ENCODE results near the gene SIGLEC1. TPM values are rescaled to one million over a fixed set of nuclear protein-coding genes. Genes with fewer than 3 reads are reported as not detected.

SIGLEC1 gene
- total and polyA plus RNA-seq, 5 donors from 2014 or later: not detected

- H3K27me3 ChIP-seq (ENCODE audit: control insufficient read depth, insufficient read depth, low read length): no peaks in the 10 kb centered on the region
- Mint-ChIP-seq H3K4me1 (peaks cover 0 to 14% (median 3%) of the 10 kb centered on the region in 4 donors), H3K4me3 (no peak overlapping the region), H3K36me3 (no peaks in the 10 kb centered on the region), H3K9me3 (peaks cover 0 to 2% (median 0%) of the 10 kb centered on the region in 7 donors), H3K27ac (no peak overlapping the region), H3K27me3 (peaks cover 4% of the 10 kb centered on the region)
- no peak for ATAC-seq (ENCODE audit: low read depth in 2 of 2)
- no peak overlapping the region for H3K27ac ChIP-seq (ENCODE audit: insufficient read depth, low read length, poor library complexity, severe bottlenecking)
- no peak for DNase-seq
- H3K36me3 ChIP-seq (ENCODE audit: control insufficient read depth, insufficient read depth, low read length): no peaks in the 10 kb centered on the region
- H3K9me3 ChIP-seq (ENCODE audit: control insufficient read depth in 2 of 2, low read length in 2 of 2): no peaks in the 10 kb centered on the region
- H3K4me3 ChIP-seq (ENCODE audit: low read depth, low read length): no peak overlapping the region
- H3K4me1 ChIP-seq (ENCODE audit: control insufficient read depth, insufficient read depth, low read length, poor library complexity, severe bottlenecking): peaks cover 8% of the 10 kb centered on the region
Measured at GRCh38 chr20:3743251-3743650, 30.9 kb upstream of the SIGLEC1 start.

- no peaks in the 10 kb centered on the region for H3K27me3 Mint-ChIP-seq
- Histone ChIP-seq H3K27me3 (ENCODE audit: control insufficient read depth, insufficient read depth, low read length) (no peaks in the 10 kb centered on the region), H3K4me3 (ENCODE audit: low read depth, low read length) (no peak overlapping the region), H3K9me3 (ENCODE audit: control insufficient read depth in 2 of 2, low read length in 2 of 2) (no peaks in the 10 kb centered on the region), H3K36me3 (ENCODE audit: control insufficient read depth, insufficient read depth, low read length) (no peaks in the 10 kb centered on the region), H3K27ac (ENCODE audit: insufficient read depth, low read length, poor library complexity, severe bottlenecking) (no peak overlapping the region), H3K4me1 (ENCODE audit: control insufficient read depth, insufficient read depth, low read length, poor library complexity, severe bottlenecking) (peaks cover 8% of the 10 kb centered on the region)
- H3K4me1 Mint-ChIP-seq: peaks cover 0 to 12% (median 3%) of the 10 kb centered on the region in 4 donors
- H3K9me3 Mint-ChIP-seq: peaks cover 0 to 2% (median 0%) of the 10 kb centered on the region in 7 donors
- no peak overlapping the region for H3K4me3 Mint-ChIP-seq
- no peaks in the 10 kb centered on the region for H3K36me3 Mint-ChIP-seq
- ATAC-seq (ENCODE audit: low read depth in 2 of 2): no peak
- DNase-seq: no peak
- H3K27ac Mint-ChIP-seq: no peak overlapping the region
Measured at GRCh38 chr20:3741836-3742458, 29.5 kb upstream of the SIGLEC1 start.

- Mint-ChIP-seq H3K9me3 (peaks cover 0 to 2% (median 0%) of the 10 kb centered on the region in 7 donors), H3K27me3 (peaks cover 8% of the 10 kb centered on the region), H3K4me1 (peaks cover 0 to 12% (median 3%) of the 10 kb centered on the region in 4 donors), H3K27ac (no peak overlapping the region), H3K4me3 (no peak overlapping the region), H3K36me3 (no peaks in the 10 kb centered on the region)
- Histone ChIP-seq H3K27me3 (ENCODE audit: control insufficient read depth, insufficient read depth, low read length) (peaks cover 2% of the 10 kb centered on the region), H3K4me3 (ENCODE audit: low read depth, low read length) (no peak overlapping the region), H3K4me1 (ENCODE audit: control insufficient read depth, insufficient read depth, low read length, poor library complexity, severe bottlenecking) (peaks cover 8% of the 10 kb centered on the region), H3K9me3 (ENCODE audit: control insufficient read depth in 2 of 2, low read length in 2 of 2) (no peaks in the 10 kb centered on the region), H3K36me3 (ENCODE audit: control insufficient read depth, insufficient read depth, low read length) (no peaks in the 10 kb centered on the region), H3K27ac (ENCODE audit: insufficient read depth, low read length, poor library complexity, severe bottlenecking) (no peak overlapping the region)
- ATAC-seq (ENCODE audit: low read depth in 2 of 2) (no peak), DNase-seq (no peak)
Measured at GRCh38 chr20:3740615-3741301, 28.4 kb upstream of the SIGLEC1 start.

- H3K27ac ChIP-seq (ENCODE audit: insufficient read depth, low read length, poor library complexity, severe bottlenecking): no peak overlapping the region
- Mint-ChIP-seq H3K4me3 (no peak overlapping the region), H3K27me3 (peaks cover 13% of the 10 kb centered on the region), H3K27ac (no peak overlapping the region), H3K4me1 (peaks cover 0 to 6% (median 3%) of the 10 kb centered on the region in 4 donors), H3K36me3 (no peaks in the 10 kb centered on the region), H3K9me3 (peaks cover 0 to 2% (median 0%) of the 10 kb centered on the region in 7 donors)
- ATAC-seq (ENCODE audit: low read depth in 2 of 2): no peak
- H3K4me1 ChIP-seq (ENCODE audit: control insufficient read depth, insufficient read depth, low read length, poor library complexity, severe bottlenecking): peaks cover 4% of the 10 kb centered on the region
- H3K4me3 ChIP-seq (ENCODE audit: low read depth, low read length): no peak overlapping the region
- peaks cover 2% of the 10 kb centered on the region for H3K27me3 ChIP-seq (ENCODE audit: control insufficient read depth, insufficient read depth, low read length)
- no peaks in the 10 kb centered on the region for H3K9me3 ChIP-seq (ENCODE audit: control insufficient read depth in 2 of 2, low read length in 2 of 2)
- H3K36me3 ChIP-seq (ENCODE audit: control insufficient read depth, insufficient read depth, low read length): no peaks in the 10 kb centered on the region
- no peak for DNase-seq
Measured at GRCh38 chr20:3739926-3740451, 27.6 kb upstream of the SIGLEC1 start.

GRCh38 chr20:3739054-3739925 is 26.9 kb upstream of the SIGLEC1 start:
- peaks cover 2% of the 10 kb centered on the region for H3K27me3 ChIP-seq (ENCODE audit: control insufficient read depth, insufficient read depth, low read length)
- H3K4me3 ChIP-seq (ENCODE audit: low read depth, low read length): no peak overlapping the region
- Mint-ChIP-seq H3K27me3 (peaks cover 19% of the 10 kb centered on the region), H3K4me1 (peaks cover 0 to under 1% (median 0%) of the 10 kb centered on the region in 4 donors), H3K27ac (no peak overlapping the region), H3K9me3 (peaks cover 0 to 1% (median 0%) of the 10 kb centered on the region in 7 donors), H3K36me3 (no peaks in the 10 kb centered on the region), H3K4me3 (no peak overlapping the region)
- no peak overlapping the region for H3K27ac ChIP-seq (ENCODE audit: insufficient read depth, low read length, poor library complexity, severe bottlenecking)
- H3K4me1 ChIP-seq (ENCODE audit: control insufficient read depth, insufficient read depth, low read length, poor library complexity, severe bottlenecking): no peaks in the 10 kb centered on the region
- ATAC-seq (ENCODE audit: low read depth in 2 of 2) (no peak), DNase-seq (no peak)
- no peaks in the 10 kb centered on the region for H3K36me3 ChIP-seq (ENCODE audit: control insufficient read depth, insufficient read depth, low read length)
- H3K9me3 ChIP-seq (ENCODE audit: control insufficient read depth in 2 of 2, low read length in 2 of 2): no peaks in the 10 kb centered on the region

GRCh38 chr20:3738111-3739053 is 26.0 kb upstream of the SIGLEC1 start:
- DNase-seq: no peak
- Mint-ChIP-seq H3K36me3 (no peaks in the 10 kb centered on the region), H3K27me3 (peaks cover 22% of the 10 kb centered on the region), H3K4me1 (no peaks in the 10 kb centered on the region), H3K4me3 (no peak overlapping the region), H3K9me3 (no peaks in the 10 kb centered on the region), H3K27ac (no peak overlapping the region)
- Histone ChIP-seq H3K27me3 (ENCODE audit: control insufficient read depth, insufficient read depth, low read length) (peaks cover 2% of the 10 kb centered on the region), H3K4me3 (ENCODE audit: low read depth, low read length) (no peak overlapping the region), H3K9me3 (ENCODE audit: control insufficient read depth in 2 of 2, low read length in 2 of 2) (no peaks in the 10 kb centered on the region), H3K27ac (ENCODE audit: insufficient read depth, low read length, poor library complexity, severe bottlenecking) (no peak overlapping the region), H3K4me1 (ENCODE audit: control insufficient read depth, insufficient read depth, low read length, poor library complexity, severe bottlenecking) (no peaks in the 10 kb centered on the region), H3K36me3 (ENCODE audit: control insufficient read depth, insufficient read depth, low read length) (no peaks in the 10 kb centered on the region)
- no peak for ATAC-seq (ENCODE audit: low read depth in 2 of 2)

GRCh38 chr20:3735768-3736167 is 23.4 kb upstream of the SIGLEC1 start:
- peaks cover 39% of the 10 kb centered on the region for H3K27me3 Mint-ChIP-seq
- H3K4me1 Mint-ChIP-seq: peaks cover 0 to 5% (median 0%) of the 10 kb centered on the region in 4 donors
- no peaks in the 10 kb centered on the region for H3K4me1 ChIP-seq (ENCODE audit: control insufficient read depth, insufficient read depth, low read length, poor library complexity, severe bottlenecking)
- H3K4me3 Mint-ChIP-seq: no peak overlapping the region
- peaks cover 4% of the 10 kb centered on the region for H3K36me3 Mint-ChIP-seq
- no peaks in the 10 kb centered on the region for H3K9me3 ChIP-seq (ENCODE audit: control insufficient read depth in 2 of 2, low read length in 2 of 2)
- H3K27me3 ChIP-seq (ENCODE audit: control insufficient read depth, insufficient read depth, low read length): peaks cover 2% of the 10 kb centered on the region
- no peak overlapping the region for H3K4me3 ChIP-seq (ENCODE audit: low read depth, low read length)
- no peak overlapping the region for H3K27ac Mint-ChIP-seq
- ATAC-seq (ENCODE audit: low read depth in 2 of 2) (no peak), DNase-seq (no peak)
- no peaks in the 10 kb centered on the region for H3K36me3 ChIP-seq (ENCODE audit: control insufficient read depth, insufficient read depth, low read length)
- H3K27ac ChIP-seq (ENCODE audit: insufficient read depth, low read length, poor library complexity, severe bottlenecking): no peak overlapping the region
- H3K9me3 Mint-ChIP-seq: peaks cover 0 to 3% (median 0%) of the 10 kb centered on the region in 7 donors
